Mesothelial cell of epicardium (in vitro differentiated cells): ENCODE data around the gene SMO. TPM values are rescaled to one million over a fixed set of nuclear protein-coding genes. Genes with fewer than 3 reads are reported as not detected.
A peak's percentile ranks its signal among the peaks of the same experiment; 100 is the strongest.

ENCODE experiments used
- DNase-seq, 2 experiments: peaks; one replicate each; pipeline ENCODE4 v3.0.0; 2021; ENCODE audit warnings: low spot score in 2 of 2; ENCODE audit not compliant: unreplicated experiment in 2 of 2
- H3K27ac Mint-ChIP-seq: 2 replicates; pipeline ENCODE4 v1.8.0; 2021; ENCODE audit warnings: mixed read lengths
- H3K27me3 Mint-ChIP-seq: 2 replicates; pipeline ENCODE4 v1.8.0; 2021; ENCODE audit warnings: low read depth, mixed read lengths
- H3K36me3 Mint-ChIP-seq: 2 replicates; pipeline ENCODE4 v1.8.0; 2021; ENCODE audit warnings: mixed read lengths
- H3K4me1 Mint-ChIP-seq: 2 replicates; pipeline ENCODE4 v1.8.0; 2021; ENCODE audit warnings: mixed read lengths
- H3K4me3 Mint-ChIP-seq: 2 replicates; pipeline ENCODE4 v1.8.0; 2021; ENCODE audit warnings: mild to moderate bottlenecking, moderate library complexity, mixed read lengths
- H3K9me3 Mint-ChIP-seq: 2 replicates; pipeline ENCODE4 v1.8.0; 2021; ENCODE audit warnings: mixed read lengths
- total RNA-seq: library from RNA; stranded (reverse); gene quantifications from 3 replicates; pipeline ENCODE4 v1.2.1, GENCODE V29; 2021
- TF ChIP-seq, protein P1 (sequence below): fragments of 200-600 bp; sonication (generic); IDR thresholded peaks from one replicate; pipeline ENCODE4 v1.5.0; 2021; ENCODE audit warnings: antibody characterized with exemption; ENCODE audit not compliant: unreplicated experiment

SMO gene
- total RNA-seq, 1 donor from 2014 or later: 134 TPM

DNA sequence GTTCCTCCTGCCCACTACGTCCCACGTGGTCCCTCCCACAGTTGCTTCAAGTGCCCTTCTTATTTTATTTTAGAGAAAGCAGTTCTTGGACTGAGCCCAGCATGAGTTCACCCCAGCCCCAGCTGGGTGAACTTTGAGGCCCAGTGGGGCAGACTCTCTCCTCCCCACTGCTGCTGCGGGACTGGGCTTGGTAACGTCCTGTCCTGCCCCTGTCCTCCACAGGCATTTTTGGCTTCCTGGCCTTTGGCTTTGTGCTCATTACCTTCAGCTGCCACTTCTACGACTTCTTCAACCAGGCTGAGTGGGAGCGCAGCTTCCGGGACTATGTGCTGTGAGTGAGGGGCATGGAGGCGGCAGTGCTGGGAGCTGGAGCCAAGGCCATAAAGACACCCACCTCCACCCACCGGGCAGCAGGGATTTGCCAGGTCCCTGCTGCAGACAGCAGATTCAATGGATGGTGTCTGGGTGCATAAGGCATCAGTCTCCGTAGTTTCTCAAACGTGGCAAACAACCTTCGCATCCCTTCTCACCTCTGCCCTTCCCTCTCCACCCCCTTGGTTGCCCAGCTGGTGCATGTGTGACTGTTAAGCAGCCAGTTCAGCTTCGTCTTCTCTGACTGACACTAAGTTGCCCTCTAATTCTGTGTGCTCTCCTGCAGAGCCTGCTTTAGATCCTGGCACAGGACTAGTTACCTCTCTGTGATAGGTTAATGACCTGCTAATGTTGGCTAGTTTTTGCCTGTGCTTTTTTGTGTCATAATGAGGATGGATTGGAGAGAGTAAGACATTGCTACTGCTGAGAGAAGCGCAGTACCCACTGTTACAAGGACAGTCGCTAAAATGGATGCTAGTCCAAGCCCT is 20.9 kb downstream of the SMO start:
- TF ChIP-seq, protein P1, sequence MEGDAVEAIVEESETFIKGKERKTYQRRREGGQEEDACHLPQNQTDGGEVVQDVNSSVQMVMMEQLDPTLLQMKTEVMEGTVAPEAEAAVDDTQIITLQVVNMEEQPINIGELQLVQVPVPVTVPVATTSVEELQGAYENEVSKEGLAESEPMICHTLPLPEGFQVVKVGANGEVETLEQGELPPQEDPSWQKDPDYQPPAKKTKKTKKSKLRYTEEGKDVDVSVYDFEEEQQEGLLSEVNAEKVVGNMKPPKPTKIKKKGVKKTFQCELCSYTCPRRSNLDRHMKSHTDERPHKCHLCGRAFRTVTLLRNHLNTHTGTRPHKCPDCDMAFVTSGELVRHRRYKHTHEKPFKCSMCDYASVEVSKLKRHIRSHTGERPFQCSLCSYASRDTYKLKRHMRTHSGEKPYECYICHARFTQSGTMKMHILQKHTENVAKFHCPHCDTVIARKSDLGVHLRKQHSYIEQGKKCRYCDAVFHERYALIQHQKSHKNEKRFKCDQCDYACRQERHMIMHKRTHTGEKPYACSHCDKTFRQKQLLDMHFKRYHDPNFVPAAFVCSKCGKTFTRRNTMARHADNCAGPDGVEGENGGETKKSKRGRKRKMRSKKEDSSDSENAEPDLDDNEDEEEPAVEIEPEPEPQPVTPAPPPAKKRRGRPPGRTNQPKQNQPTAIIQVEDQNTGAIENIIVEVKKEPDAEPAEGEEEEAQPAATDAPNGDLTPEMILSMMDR: no peak
- peaks cover 6% of the 10 kb centered on the region for H3K4me1 Mint-ChIP-seq
- H3K36me3 Mint-ChIP-seq: peaks cover 42% of the 10 kb centered on the region
- H3K27ac Mint-ChIP-seq: no peak overlapping the region
- no peaks in the 10 kb centered on the region for H3K27me3 Mint-ChIP-seq
- H3K4me3 Mint-ChIP-seq: no peak overlapping the region
- DNase-seq: no peak
- no peaks in the 10 kb centered on the region for H3K9me3 Mint-ChIP-seq

DNA sequence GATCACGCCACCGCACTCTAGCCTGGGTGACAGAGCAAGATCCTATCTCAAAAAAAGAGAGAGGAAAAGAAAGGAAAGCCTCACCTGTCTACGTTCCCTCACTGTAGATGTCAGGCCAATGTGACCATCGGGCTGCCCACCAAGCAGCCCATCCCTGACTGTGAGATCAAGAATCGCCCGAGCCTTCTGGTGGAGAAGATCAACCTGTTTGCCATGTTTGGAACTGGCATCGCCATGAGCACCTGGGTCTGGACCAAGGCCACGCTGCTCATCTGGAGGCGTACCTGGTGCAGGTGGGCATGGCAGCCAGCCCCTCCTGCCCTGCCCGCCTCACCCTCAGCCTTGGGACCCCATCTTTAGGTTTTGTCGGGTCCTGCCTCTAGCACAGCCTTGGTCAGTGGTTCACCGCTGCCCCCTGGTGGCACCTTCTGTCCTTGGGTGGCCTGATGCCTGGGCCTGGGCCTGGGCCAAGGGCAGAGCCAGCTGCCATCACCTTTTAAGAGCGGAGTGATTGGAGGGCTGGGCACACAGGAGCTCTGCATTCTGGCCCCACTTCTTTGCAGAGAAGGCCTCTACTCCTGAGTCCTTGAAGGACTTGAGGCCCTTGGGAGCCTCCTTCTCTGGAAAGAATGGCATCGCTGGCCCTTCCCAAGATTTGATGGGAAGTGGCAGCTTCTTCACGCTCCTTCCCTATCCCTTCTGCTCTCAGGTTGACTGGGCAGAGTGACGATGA is 22.0 kb downstream of the SMO start:
- peaks cover 42% of the 10 kb centered on the region for H3K36me3 Mint-ChIP-seq

DNA sequence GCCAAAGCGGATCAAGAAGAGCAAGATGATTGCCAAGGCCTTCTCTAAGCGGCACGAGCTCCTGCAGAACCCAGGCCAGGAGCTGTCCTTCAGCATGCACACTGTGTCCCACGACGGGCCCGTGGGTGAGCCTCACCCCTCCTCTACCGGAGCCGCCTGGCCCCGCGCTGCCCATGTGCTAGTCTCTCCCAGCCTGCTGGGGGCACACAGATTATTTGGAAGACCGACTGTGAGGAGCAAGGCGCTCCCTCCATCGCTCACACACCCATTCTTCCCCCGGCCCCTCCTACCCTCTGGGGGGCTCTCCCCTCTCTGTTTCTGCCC is 22.5 kb downstream of the SMO start:
- Mint-ChIP-seq H3K27ac (no peak overlapping the region), H3K4me1 (peaks cover 6% of the 10 kb centered on the region)

More for the DNA sequence above, 22.0 kb downstream of the SMO start:
- Mint-ChIP-seq H3K27me3 (no peaks in the 10 kb centered on the region), H3K9me3 (no peaks in the 10 kb centered on the region), H3K4me1 (peaks cover 6% of the 10 kb centered on the region), H3K27ac (no peak overlapping the region), H3K4me3 (no peak overlapping the region)
- peak; percentile 47 to 76 for DNase-seq
- TF ChIP-seq, protein P1: peak; percentile 71

DNA sequence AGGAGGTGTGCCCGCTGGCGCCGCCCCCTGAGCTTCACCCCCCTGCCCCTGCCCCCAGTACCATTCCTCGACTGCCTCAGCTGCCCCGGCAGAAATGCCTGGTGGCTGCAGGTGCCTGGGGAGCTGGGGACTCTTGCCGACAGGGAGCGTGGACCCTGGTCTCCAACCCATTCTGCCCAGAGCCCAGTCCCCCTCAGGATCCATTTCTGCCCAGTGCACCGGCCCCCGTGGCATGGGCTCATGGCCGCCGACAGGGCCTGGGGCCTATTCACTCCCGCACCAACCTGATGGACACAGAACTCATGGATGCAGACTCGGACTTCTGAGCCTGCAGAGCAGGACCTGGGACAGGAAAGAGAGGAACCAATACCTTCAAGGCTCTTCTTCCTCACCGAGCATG is 23.7 kb downstream of the SMO start:
- TF ChIP-seq, protein P1: no peak
- Mint-ChIP-seq H3K9me3 (no peaks in the 10 kb centered on the region), H3K27ac (no peak overlapping the region), H3K4me1 (peaks cover 6% of the 10 kb centered on the region), H3K4me3 (no peak overlapping the region), H3K27me3 (no peaks in the 10 kb centered on the region), H3K36me3 (peaks cover 40% of the 10 kb centered on the region)
- DNase-seq: no peak

More for the DNA sequence above, 22.5 kb downstream of the SMO start:
- Mint-ChIP-seq H3K9me3 (no peaks in the 10 kb centered on the region), H3K27me3 (no peaks in the 10 kb centered on the region), H3K36me3 (peaks cover 42% of the 10 kb centered on the region), H3K4me3 (no peak overlapping the region)
- TF ChIP-seq, protein P1: no peak
- DNase-seq: no peak

DNA sequence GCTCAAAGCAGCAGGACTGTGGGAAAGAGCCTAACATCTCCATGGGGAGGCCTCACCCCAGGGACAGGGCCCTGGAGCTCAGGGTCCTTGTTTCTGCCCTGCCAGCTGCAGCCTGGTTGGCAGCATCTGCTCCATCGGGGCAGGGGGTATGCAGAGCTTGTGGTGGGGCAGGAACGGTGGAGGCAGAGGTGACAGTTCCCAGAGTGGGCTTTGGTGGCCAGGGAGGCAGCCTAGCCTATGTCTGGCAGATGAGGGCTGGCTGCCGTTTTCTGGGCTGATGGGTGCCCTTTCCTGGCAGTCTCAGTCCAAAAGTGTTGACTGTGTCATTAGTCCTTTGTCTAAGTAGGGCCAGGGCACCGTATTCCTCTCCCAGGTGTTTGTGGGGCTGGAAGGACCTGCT is 24.2 kb downstream of the SMO start:
- no peak for DNase-seq
- Mint-ChIP-seq H3K4me3 (no peak overlapping the region), H3K4me1 (peaks cover 6% of the 10 kb centered on the region), H3K9me3 (no peaks in the 10 kb centered on the region), H3K36me3 (peaks cover 38% of the 10 kb centered on the region), H3K27me3 (no peaks in the 10 kb centered on the region), H3K27ac (no peak overlapping the region)
- TF ChIP-seq, protein P1: no peak
